SK-N-SH (cell line): ENCODE data around the gene DMD. TPM values are rescaled to one million over a fixed set of nuclear protein-coding genes. Genes with fewer than 3 reads are reported as not detected.
A peak's percentile ranks its signal among the peaks of the same experiment; 100 is the strongest.

Experiments
- CTCF ChIA-PET: fragments of 300-600, 350-600 bp; formaldehyde crosslinking; extraction: SDS; loops from one replicate; lab custom pipeline; 2021; lab: Yijun Ruan, JAX
- POLR2A ChIA-PET: fragments of 350-600 bp; sonication (Branson Sonifier 250); formaldehyde crosslinking; extraction: SDS; loops from one replicate; lab custom pipeline; 2020; ENCODE audit warnings: antibody characterized with exemption, inconsistent platforms; lab: Yijun Ruan, JAX
- DNase-seq: peaks from one replicate; pipeline ENCODE4 v3.0.0; 2012
- H2AFZ ChIP-seq: fragments of 200-600 bp; sonication (generic); 2 replicates; pipeline ENCODE4 v1.8.1; 2016; ENCODE audit warnings: antibody characterized with exemption, mild to moderate bottlenecking, low read depth
- H3F3A ChIP-seq: fragments of 200-600 bp; sonication (generic); replicated peaks from 2 replicates; pipeline ENCODE3; 2016; ENCODE audit warnings: antibody characterized with exemption, mild to moderate bottlenecking; ENCODE audit not compliant: insufficient read depth
- H3K27ac ChIP-seq, 2 experiments: fragments of 200-500 bp in 1 of 2; fragments of 200-600 bp in 1 of 2; sonication (Bioruptor generic) in 1 of 2; sonication (generic), shearing (Covaris generic) in 1 of 2; 2 replicates each; pipeline versions ENCODE4 v1.5.1 to v1.6.1; 2014 to 2016; ENCODE audit warnings: low read depth in 2 of 2, inconsistent platforms in 1 of 2, low read length in 1 of 2, mild to moderate bottlenecking in 1 of 2, mixed read lengths in 1 of 2
- H3K27me3 ChIP-seq: fragments of 200-600 bp; sonication (generic), shearing (Covaris generic); 2 replicates; pipeline ENCODE4 v1.6.1; 2016; ENCODE audit warnings: mixed run types; ENCODE audit not compliant: insufficient read depth
- H3K36me3 ChIP-seq, 2 experiments: fragments of 200-500 bp in 1 of 2; fragments of 200-600 bp in 1 of 2; sonication (Bioruptor generic) in 1 of 2; sonication (generic) in 1 of 2; replicated peaks in 1 of 2; 2 replicates each; pipeline versions ENCODE3 to v1.5.1; 2014 to 2016; ENCODE audit warnings: low read length in 1 of 2, mild to moderate bottlenecking in 1 of 2; ENCODE audit not compliant: insufficient read depth in 2 of 2, control insufficient read depth in 1 of 2
- H3K4me1 ChIP-seq, 2 experiments: fragments of 200-500 bp in 1 of 2; fragments of 200-600 bp in 1 of 2; sonication (Bioruptor generic) in 1 of 2; sonication (generic), shearing (Covaris generic) in 1 of 2; 2 replicates each; pipeline versions ENCODE4 v1.5.1 to v1.6.1; 2014 to 2016; ENCODE audit warnings: low read depth in 1 of 2, low read length in 1 of 2, mixed run types in 1 of 2; ENCODE audit not compliant: insufficient read depth in 2 of 2, control insufficient read depth in 1 of 2
- H3K4me2 ChIP-seq: fragments of 200-600 bp; sonication (generic), shearing (Covaris generic); 2 replicates; pipeline ENCODE4 v1.6.1; 2017; ENCODE audit warnings: mixed run types
- H3K4me3 ChIP-seq, 2 experiments: fragments of 200-500 bp in 1 of 2; fragments of 200-600 bp in 1 of 2; sonication (Bioruptor generic) in 1 of 2; sonication (generic), shearing (Covaris generic) in 1 of 2; 2 replicates each; pipeline versions ENCODE4 v1.5.1 to v1.8.1; 2014 to 2016; ENCODE audit warnings: low read depth in 2 of 2, inconsistent platforms in 1 of 2, low read length in 1 of 2, mild to moderate bottlenecking in 1 of 2, mixed read lengths in 1 of 2, moderate library complexity in 1 of 2
- H3K79me2 ChIP-seq: fragments of 200-600 bp; sonication (generic); 2 replicates; pipeline ENCODE4 v1.8.1; 2017; ENCODE audit warnings: mild to moderate bottlenecking; ENCODE audit not compliant: insufficient read depth
- H3K9ac ChIP-seq: fragments of 200-600 bp; sonication (generic); 2 replicates; pipeline ENCODE4 v1.6.1; 2017; ENCODE audit warnings: mixed run types
- H3K9me2 ChIP-seq: fragments of 200-600 bp; sonication (generic); 2 replicates; pipeline ENCODE4 v1.6.1; 2017; ENCODE audit warnings: mixed run types
- H3K9me3 ChIP-seq: fragments of 200-600 bp; sonication (generic); 2 replicates; pipeline ENCODE4 v1.6.1; 2017; ENCODE audit warnings: mixed run types, mild to moderate bottlenecking, moderate library complexity
- H4K20me1 ChIP-seq: fragments of 200-600 bp; sonication (generic); 2 replicates; pipeline ENCODE4 v1.6.1; 2017; ENCODE audit warnings: mild to moderate bottlenecking, mixed run types; ENCODE audit not compliant: insufficient read depth
- CHD2 ChIP-seq: fragments of 150-350 bp; IDR thresholded peaks from 2 replicates; pipeline ENCODE4 v1.6.1; 2018; ENCODE audit warnings: low read length; ENCODE audit not compliant: partially characterized antibody
- CTCF ChIP-seq: fragments of 200-600 bp; sonication (generic); IDR thresholded peaks from 2 replicates; pipeline ENCODE4 v1.6.1; 2017; ENCODE audit warnings: antibody characterized with exemption, mild to moderate bottlenecking, moderate library complexity
- EP300 ChIP-seq, 2 experiments: IDR thresholded peaks; 2 replicates each; pipeline versions ENCODE4 v1.4.0 to v1.6.1; 2012; ENCODE audit warnings: borderline replicate concordance in 1 of 2, low read depth in 1 of 2, low read length in 1 of 2
- EZH2phosphoT487 ChIP-seq: fragments of 200-600 bp; sonication (generic); IDR thresholded peaks from 2 replicates; pipeline ENCODE4 v1.6.1; 2017; ENCODE audit warnings: low read depth, mixed run types, mild to moderate bottlenecking, antibody characterized with exemption, moderate library complexity, borderline replicate concordance
- FOSL2 ChIP-seq: IDR thresholded peaks from 2 replicates; pipeline ENCODE4 v1.4.0; 2012; ENCODE audit warnings: low read depth, mild to moderate bottlenecking, moderate library complexity, borderline replicate concordance
- GABPA ChIP-seq: IDR thresholded peaks from 2 replicates; pipeline ENCODE4 v1.4.0; 2012; ENCODE audit warnings: low read depth, mild to moderate bottlenecking
- GATA2 ChIP-seq: sonication (generic); formaldehyde crosslinking; IDR thresholded peaks from 2 replicates; pipeline ENCODE4 v1.5.0; 2020; ENCODE audit warnings: mild to moderate bottlenecking, missing genetic modification reagents
- IRF3 ChIP-seq: fragments of 150-350 bp; IDR thresholded peaks from 2 replicates; pipeline ENCODE4 v1.6.1; 2016; ENCODE audit warnings: mild to moderate bottlenecking, low read depth, low read length
- PBX3 ChIP-seq: IDR thresholded peaks from 2 replicates; pipeline ENCODE4; 2012
- RFX5 ChIP-seq: IDR thresholded peaks from 2 replicates; pipeline ENCODE4 v1.6.1; 2012; ENCODE audit warnings: mild to moderate bottlenecking, improper control_type of control experiment, low read length
- SIN3A ChIP-seq: IDR thresholded peaks from 2 replicates; pipeline ENCODE4 v1.6.1; 2012; ENCODE audit warnings: low read depth, mild to moderate bottlenecking, low read length, moderate library complexity, borderline replicate concordance
- SMC3 ChIP-seq: IDR thresholded peaks from 2 replicates; pipeline ENCODE4 v1.6.1; 2012; ENCODE audit warnings: low read depth, low read length, improper control_type of control experiment
- TCF12 ChIP-seq: IDR thresholded peaks from 2 replicates; pipeline ENCODE4 v1.4.0; 2012
- USF1 ChIP-seq: IDR thresholded peaks from 2 replicates; pipeline ENCODE4 v1.4.0; 2012; ENCODE audit warnings: low read depth, borderline replicate concordance
- YY1 ChIP-seq: IDR thresholded peaks from 2 replicates; pipeline ENCODE4 v1.4.0; 2012; ENCODE audit warnings: low read depth, mild to moderate bottlenecking
- WGBS: methylation state at CpG from one replicate; pipeline ENCODE4 v1.1.6; 2017; ENCODE audit warnings: low lambda C conversion rate; 5-methylcytosine and 5-hydroxymethylcytosine counted together
- polyA plus RNA-seq, 3 experiments: library from polyadenylated mRNA; depleted of rRNA; stranded (reverse); fragments of >200 nt; gene quantifications; 2 replicates each; pipeline ENCODE4 v1.2.3, GENCODE V29; 2012

DMD gene
- polyA plus RNA-seq, 1 of the 3 experiments (the other 2 are of a cell fraction), result 3.9 TPM

- H4K20me1 ChIP-seq, result no peaks in the 10 kb centered on the region
- no peaks in the 10 kb centered on the region for H3F3A ChIP-seq
- no peaks in the 10 kb centered on the region for H3K9me2 ChIP-seq
- H3K27ac ChIP-seq, result no peak overlapping the region
- H3K9ac ChIP-seq, result no peak overlapping the region
- no peaks in the 10 kb centered on the region for H3K36me3 ChIP-seq
- no peaks in the 10 kb centered on the region for H3K4me1 ChIP-seq
- ChIA-PET CTCF (interaction anchor here (0.9 to 1.0 kb wide), 2 partner anchors 11 to 415 kb away, joined by 3 to 4 read pairs; no protein-coding TSS in a partner anchor), POLR2A (no interaction called here)
- H2AFZ ChIP-seq, result no peak overlapping the region
- 27% methylated on average over 3 of the region's 3 CpGs for WGBS
- no peaks in the 10 kb centered on the region for H3K9me3 ChIP-seq
- no peaks in the 10 kb centered on the region for H3K79me2 ChIP-seq
- no peak for TF ChIP-seq CTCF
- TF ChIP-seq IRF3, result no peak
- no peak for TF ChIP-seq SMC3
- no peak for TF ChIP-seq CHD2
- no peak for TF ChIP-seq EP300 (IDR thresholded peaks at IDR 0.05; ENCODE audit: borderline replicate concordance in 1 of 2, low read depth in 1 of 2, low read length in 1 of 2)
- no peak overlapping the region for H3K4me3 ChIP-seq
- no peak for DNase-seq
- no peaks in the 10 kb centered on the region for H3K27me3 ChIP-seq
- no peak overlapping the region for H3K4me2 ChIP-seq
Measured at GRCh38 chrX:31629195-31629594, 1582.2 kb downstream of the DMD start.

- Histone ChIP-seq H3K4me3 (no peak overlapping the region), H2AFZ (no peak overlapping the region), H3K9ac (no peak overlapping the region), H4K20me1 (no peaks in the 10 kb centered on the region), H3F3A (no peaks in the 10 kb centered on the region), H3K9me2 (no peaks in the 10 kb centered on the region), H3K27me3 (no peaks in the 10 kb centered on the region), H3K9me3 (no peaks in the 10 kb centered on the region), H3K79me2 (no peaks in the 10 kb centered on the region), H3K4me1 (no peaks in the 10 kb centered on the region), H3K36me3 (no peaks in the 10 kb centered on the region), H3K4me2 (no peak overlapping the region), H3K27ac (peak overlapping the region in 1 of 2 experiments; percentile 77; a peak in 3 of 4 replicates)
- no peak for DNase-seq
- ChIA-PET CTCF (no interaction called here), POLR2A (no interaction called here)
- WGBS, result 25% methylated on average over 4 of the region's 4 CpGs
- TF ChIP-seq CTCF, result peak; percentile 18; the same call in 1 of the 2 replicates
- TF ChIP-seq SIN3A, result no peak
- no peak for TF ChIP-seq RFX5
- TF ChIP-seq EZH2phosphoT487, result no peak
- no peak for TF ChIP-seq YY1
- no peak for TF ChIP-seq USF1
- TF ChIP-seq SMC3, result no peak
- TF ChIP-seq GABPA, result no peak
- peak; percentile 28; the same call in 1 of the 2 replicates for TF ChIP-seq TCF12
- TF ChIP-seq GATA2, result no peak
- no peak for TF ChIP-seq FOSL2
- no peak for TF ChIP-seq PBX3
Measured at GRCh38 chrX:31609130-31609529, 1602.2 kb downstream of the DMD start.
